Prostate gland (tissue), 2 donors: ENCODE results near the gene ZNF667.

Experiments
- CTCF ChIP-seq, 4 experiments: fragments of 200-600 bp in 2 of 4; fragments of 450-650 bp in 2 of 4; sonication (generic) in 2 of 4; IDR thresholded peaks; 1 replicate in 3 of 4; 2 replicates in 1 of 4; pipeline ENCODE4 v1.5.1; 2016 to 2019; ENCODE audit warnings: antibody characterized with exemption in 4 of 4, mild to moderate bottlenecking in 2 of 4, moderate library complexity in 2 of 4
- POLR2A ChIP-seq: fragments of 450-650 bp; IDR thresholded peaks from one replicate; pipeline ENCODE4 v1.6.1; 2016; ENCODE audit warnings: antibody characterized with exemption, mild to moderate bottlenecking
- POLR2AphosphoS5 ChIP-seq: sonication (generic); formaldehyde crosslinking; IDR thresholded peaks from one replicate; pipeline ENCODE4 v1.6.1; 2017; ENCODE audit warnings: antibody characterized with exemption

- TF ChIP-seq POLR2AphosphoS5 = no peak
- TF ChIP-seq POLR2A = no peak
- TF ChIP-seq CTCF (IDR thresholded peaks at IDR 0.05) = no peak
These were observed 72.5 kb downstream of the ZNF667 start for GRCh38 chr19:56404705-56405056.
